Stimulated activated CD4-positive, alpha-beta T cell treated with anti-CD3 and anti-CD28 coated beads, Interleukin-4, amount 100 ng/mL, for 48 hours (primary cell): Measurements from ENCODE around the gene CENPO.

Experiments
- DNase-seq, 2 donors: peaks; one replicate each; pipeline ENCODE4 v3.0.0-alpha.2; 2020; ENCODE audit warnings: low read depth in 2 of 2

CENPO gene

DNA sequence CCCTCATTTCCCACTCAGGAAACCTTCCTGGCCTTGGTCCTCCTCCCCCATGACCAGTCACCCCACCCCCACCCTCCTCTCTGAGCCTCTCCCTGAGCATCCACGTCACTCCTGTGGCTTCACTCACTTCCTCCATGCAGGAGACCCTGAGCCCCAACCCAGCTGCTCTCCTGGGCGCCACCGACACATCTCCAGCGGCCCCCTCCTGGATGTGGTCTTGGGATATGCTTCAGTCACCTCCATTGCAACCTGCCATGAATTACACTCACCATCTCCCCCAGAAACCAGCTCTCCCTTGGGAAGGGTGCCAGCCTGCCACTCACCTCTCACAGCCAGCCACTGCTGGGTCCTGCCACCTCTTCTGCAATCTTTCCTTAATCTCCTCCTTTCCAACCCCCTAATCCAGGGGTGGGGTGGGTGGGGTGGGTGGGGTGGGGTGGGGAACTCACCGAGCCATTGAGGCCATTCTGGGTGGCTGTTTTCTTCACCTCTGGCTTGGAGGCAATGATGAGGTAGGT, 44.8 kb downstream of the CENPO start:
- DNase-seq: no peak

DNA sequence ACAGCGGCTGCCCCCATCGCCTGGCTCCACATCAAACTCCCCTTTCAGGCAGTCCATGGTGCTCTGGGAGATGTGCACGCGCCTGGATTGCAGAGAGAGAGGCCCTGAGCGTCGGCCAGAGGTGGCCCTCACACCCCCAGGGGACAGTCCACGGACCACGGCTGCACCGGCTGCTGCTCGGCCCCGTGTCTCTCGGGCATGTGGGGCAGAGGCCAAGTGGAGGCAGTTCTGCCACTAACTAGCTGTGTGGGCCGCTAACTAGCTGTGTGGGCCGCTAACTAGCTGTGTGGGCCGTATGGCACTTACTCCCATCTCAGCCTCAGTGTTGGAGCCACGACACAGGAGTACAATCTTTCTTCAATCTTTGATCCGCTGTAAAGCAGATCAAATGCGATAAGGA, 45.3 kb downstream of the CENPO start:
- no peak for DNase-seq

DNA sequence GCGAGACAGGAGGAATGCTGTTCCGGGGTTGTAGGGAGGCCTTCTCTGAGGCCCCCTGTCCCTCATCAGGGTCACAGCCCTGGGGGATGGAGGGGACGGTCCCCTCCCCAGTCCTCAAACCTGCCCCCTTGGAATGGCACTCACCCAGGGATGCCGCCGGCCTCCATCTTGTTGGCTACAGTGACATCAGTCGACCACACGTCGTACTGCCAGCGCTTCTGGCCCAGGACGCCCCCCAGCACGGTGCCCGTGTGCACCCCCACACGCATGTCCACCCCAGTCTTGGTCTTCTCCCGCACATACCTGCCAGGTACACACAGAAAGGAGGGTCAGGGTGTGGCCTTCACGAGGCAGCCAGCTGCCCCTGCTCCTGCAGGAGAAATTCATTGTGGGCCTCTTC, 46.5 kb downstream of the CENPO start:
- DNase-seq: no peak

DNA sequence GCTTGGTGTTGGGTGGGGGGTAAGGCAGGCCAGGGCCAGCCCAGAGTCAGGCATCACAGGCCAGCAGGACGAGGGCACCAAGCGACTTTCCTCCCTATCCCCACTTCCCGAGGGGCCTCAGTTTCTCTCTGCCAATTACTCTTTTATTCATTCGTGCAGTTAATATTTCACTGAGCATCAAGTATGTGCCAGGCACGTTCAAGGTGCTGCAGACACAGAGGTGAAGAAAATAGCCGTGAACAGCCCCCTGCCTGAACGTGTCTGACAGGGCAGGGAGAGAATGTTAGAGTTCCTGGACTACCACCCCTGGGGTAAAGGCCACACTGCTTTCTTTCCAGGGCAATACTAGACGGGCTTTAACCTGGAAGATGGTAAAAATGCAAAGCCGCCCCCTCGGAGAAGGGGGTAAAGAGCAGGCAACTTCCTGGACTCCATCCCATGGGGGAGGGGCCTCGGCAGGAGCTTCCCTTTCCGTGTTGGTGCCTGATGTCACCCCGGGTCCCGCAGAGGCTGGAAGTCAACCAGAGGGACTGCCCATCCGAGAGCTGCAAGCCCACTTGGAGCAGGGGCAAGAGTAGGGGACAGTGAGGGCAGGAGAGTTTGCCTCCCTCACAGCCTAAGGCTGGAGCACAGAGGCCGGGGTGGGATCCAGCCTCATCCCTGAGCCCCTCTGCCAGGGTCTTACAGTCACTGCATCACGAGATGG, 47.1 kb downstream of the CENPO start:
- no peak for DNase-seq

DNA sequence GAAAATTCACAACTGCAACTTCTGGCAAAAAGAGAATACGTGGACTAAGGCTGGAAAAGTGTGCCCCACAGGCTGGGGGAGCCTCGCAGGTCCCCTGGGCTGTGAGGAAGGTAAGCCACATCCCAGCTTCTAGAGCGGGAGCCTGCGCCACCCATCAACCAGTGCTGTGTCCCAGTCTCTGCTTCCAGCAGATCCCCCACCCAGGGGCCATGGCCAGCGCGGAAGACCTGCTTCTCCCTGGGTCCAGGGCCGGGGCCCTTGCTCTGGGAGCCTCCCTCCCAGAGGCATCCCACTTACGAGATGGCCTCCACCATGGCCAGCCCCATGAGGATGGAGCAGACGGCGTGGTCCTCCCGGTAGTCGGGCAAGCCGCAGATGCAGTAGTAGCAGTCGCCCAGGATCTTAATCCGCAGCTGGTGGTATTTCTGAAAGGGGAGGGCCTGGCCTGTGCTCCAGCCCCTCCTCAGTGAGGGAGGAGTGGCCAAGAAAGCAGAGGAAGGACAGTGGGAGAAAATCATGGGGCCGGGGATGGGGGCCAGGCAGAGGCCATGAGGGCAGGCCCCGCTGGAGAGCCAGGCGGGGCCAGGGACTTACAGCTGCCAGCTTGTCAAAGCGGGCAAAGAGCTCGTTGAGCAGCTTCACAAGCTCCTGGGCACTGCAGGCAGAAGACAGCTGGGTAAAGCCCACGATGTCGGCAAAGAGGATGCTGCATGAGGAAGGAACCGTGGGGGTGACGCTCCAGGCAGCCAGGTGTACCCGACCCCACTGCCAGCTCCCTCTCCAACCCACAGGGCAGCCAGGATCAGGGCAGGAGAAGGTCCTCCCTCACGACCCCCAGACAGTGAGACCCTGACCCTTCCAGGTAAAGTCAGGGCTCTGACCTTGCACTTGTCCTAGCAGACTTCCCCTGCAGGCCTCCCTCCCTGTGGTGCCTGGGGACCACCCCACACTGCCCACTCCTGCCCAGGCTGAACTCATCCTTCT, 48.0 kb downstream of the CENPO start:
- DNase-seq: no peak

DNA sequence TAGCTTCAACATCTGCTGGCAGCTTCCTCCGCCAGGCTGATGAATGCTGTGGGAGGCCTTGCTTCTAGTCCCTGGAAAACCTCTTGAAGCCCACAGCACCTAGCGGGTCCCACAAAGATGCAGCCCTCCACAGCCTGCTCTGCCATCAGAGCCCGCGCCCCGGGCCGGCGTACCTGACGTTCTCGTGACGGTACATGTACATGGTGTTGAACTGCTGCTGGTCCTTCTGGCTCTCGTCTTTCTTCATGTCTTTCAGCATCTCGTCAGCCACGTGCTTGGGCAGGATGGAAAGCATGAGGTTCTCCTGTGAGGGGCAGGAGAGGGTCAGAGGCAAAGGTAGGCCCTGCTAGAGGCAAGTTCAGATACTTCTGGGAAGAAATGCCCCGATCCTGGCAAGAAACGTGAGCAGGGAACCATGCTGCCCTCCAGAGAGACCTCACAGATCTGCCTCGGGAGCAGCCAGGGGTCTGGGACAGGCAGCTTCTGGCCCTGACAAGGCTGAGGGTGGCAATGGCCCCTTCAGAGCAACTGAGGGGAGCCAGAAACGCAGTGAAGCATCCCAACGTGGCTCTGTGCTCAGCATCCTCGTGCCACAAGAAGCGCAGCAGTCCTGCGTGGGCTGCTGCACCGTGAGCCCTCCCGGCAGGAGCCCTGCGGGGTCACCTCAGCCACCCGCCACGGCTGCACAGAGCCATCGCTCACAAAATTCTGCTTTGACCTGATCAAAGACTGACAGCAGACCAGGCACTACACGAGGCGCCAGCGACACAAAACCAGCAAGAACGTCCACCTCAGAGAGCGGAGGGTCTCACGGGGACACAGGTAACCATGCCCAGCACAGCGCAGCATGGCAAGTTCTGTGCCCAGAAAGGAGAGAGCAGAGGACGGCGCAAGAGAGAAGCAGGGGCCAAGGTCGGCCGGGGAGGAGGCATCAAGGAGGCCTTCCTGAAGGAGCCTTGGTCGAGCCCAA, 49.1 kb downstream of the CENPO start:
- DNase-seq: no peak

DNA sequence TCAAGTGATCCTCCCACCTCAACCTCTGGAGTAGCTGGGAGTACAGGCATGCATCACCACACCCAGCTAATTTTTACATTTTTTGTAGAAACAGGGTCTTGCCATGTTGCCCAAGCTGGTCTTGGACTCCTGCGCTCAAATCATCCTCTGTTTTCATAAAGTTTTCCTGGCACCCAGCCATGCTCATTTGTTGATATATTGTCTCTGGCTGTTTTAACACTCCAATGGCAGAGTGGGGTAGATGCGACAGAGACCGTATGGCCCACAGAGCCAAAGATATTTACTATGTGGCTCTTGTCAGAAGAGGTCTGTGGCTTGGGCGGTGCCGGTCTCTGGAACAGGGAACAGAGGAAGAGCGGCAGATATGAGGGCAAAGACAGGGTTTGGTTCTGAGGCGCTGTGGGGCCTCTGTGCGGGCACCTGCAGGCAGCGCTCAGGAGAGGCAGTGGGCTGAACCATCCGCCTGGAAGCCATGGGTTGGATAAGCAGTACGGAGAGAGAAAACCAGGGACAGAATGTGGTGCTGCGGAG, 50.2 kb downstream of the CENPO start:
- no peak for DNase-seq

DNA sequence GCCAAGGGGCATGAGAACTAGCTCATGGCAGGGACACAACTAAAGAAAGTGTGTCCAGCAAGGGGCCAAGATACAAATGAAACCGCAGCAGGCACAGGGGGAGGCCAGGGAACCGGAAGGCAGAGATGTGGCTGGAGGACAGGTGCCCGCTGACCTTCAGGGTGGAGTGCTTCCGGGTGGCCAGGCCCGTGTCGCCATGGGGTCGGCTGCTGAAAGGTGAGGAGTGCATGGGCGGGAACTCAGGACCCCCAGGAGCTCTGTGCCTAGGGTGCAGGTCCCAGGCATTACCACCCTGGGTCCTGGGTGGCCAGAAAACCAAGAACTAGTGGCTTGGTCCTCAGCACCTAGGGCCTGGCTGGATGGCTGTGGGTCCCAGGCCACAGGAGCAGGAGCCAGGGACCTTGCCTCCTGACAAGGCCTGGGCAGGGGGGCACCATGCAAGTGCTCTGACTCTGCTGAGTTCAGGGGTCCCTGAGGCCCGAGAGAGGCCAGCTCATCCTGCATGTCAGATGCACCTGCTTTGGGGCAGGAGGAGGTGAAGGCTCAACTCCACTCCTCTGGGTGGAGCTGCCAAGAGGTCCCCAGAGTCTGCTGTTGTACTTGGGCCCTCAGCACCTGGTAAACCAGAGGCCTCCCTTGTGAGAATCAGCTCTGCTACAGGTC, 50.9 kb downstream of the CENPO start:
- DNase-seq: no peak

DNA sequence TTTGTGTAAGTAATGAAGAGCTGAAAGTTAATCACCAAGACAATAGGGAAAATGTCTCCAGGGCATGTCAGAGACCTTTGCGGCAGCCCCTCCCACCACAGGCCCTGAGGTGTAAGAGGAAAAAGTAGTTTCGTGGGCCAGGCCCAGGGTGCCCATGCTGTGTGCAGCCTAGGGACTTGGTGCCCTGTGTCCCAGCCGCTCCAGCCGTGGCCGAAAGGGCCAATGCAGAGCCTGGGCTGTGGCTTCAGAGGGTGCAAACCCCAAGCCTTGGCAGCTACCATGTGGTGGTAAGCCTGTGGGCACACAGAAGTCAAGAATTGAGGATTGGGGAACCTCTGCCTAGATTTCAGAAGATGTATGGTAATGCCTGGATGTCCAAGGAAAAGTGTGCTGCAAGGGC, 52.5 kb downstream of the CENPO start:
- DNase-seq: no peak

DNA sequence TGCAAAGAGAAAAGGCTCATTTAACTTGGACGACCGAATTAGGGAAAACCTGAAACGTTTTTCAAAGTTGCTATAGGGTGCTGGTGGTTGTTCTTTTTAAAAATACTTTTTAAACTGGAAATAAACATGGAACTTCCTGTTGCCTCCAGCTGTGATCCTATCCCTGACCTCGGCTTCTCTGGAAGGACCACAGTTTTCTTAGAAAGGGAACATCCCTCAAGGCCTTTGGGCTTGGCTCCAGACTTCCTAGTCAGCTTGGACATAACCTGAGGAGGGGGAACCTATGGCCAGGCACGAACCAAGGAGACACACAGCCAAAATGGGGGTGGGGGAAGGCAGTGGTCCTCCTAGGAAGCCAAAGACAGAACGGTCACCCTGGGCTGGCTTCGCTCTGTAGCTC, 57.7 kb downstream of the CENPO start:
- no peak for DNase-seq

DNA sequence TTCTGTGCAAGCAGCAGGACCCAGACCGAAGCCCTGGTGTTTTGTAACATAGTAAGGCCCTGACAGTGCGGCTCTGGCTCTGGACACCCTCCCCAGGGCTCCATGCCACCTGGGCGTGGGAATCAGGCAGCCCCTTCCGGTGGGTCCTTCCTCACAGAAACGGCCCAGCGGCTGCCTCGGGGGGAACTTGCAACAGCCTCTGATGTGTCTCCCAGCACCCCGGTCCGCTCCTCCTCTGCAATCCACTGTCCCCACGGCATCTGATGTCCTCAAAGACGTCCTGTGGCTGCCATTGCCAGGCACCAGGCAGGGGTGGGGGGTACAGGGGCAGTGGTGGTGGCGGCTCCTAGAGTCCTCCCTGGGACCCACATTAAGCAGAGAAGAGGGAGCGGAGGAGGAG, 58.8 kb downstream of the CENPO start:
- no peak for DNase-seq

DNA sequence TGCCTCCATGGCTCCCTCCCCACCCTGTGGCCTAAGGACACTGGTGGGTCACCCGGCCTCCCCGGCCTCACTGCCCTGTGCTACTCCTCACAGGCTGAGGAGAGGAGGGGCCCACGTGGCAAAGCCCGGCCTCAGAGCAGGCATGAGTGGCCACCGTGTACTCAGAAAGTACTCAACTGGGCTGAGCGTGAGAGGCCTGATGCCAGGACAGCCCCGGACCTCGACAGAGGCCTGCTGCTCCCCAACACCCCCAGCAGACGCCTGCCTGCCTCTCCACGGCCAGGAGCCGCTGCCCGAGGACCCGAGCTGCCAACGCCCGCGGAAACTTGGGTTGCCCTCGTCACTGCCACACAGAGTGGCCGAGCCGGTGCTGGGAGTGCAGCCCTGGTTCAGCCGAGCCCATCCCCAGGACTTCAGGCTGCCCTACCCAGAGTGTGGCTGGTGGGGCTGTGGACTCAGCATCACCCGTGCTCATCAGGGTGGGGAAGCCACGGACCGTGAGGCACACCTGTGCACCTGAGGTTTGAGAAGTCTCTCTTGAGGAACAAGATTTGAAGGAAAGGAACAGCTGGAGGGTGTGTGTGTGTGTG, 59.3 kb downstream of the CENPO start:
- no peak for DNase-seq

DNA sequence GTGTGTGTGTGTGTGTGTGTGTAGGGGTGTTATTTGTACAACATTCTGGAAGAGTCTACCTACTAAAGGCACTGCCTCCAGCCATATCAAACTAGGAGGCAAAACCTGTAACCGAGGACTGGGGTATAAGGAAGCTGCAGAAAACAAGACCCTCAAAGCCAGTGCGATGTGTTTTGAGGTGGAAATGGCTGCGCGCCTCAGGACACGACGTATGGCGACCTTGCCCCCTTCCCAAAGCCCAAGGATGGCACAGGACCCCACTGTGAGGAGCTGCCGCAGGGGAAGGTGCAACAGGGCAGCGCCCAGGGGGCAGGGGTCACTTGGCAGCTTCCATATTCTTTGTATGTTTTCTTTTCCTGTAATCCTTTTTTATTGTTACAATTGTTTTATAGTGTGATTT, 59.8 kb downstream of the CENPO start:
- DNase-seq: no peak

DNA sequence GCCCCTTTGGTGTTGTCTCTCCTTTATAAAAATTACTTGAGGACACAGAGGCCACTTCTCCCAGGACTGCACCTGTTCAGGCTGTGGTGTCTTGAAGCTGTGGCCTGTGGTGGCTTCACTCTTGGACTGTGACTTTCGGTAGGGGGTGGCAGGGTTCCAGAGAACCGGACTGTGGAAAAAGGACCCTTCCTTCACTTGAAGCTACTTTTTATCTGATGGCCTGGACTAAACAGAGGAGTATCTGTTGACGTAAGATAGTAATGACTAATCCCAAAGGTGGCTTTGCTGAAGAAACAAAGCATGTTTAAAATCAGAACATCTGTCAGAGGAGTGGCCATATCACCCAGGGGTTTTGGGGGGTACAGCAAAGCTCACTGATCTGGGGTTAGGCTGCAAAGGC, 60.8 kb downstream of the CENPO start:
- DNase-seq: no peak

DNA sequence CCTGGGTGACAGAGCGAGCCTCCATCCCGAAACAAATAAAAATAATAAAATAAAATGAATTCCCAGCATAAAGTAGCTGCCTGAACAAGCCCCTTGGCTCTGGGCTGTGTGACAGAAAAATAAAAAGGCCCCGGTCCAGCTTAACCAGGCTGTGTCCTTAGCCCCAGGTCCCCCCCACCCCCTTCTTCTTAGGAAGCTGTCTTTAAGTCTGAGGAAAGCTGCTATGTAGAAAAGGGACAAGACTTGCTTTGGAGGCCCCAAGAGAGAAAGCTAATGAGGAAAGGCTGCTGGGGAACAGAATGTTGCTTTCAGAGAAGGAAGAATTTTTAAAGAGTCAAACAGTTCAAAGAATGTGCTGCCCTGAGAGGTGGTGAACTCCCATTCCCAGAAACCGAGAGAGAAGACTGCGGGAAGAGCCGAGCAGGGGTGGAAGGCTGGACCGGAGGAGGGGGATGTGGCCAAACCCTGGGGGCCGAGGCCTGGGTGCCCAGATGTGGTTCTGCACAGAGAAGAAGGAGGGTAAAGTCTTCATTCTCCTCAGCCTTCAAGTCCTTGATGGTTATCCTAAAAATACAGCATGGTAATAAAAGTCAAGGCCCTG, 61.9 kb downstream of the CENPO start:
- no peak for DNase-seq

DNA sequence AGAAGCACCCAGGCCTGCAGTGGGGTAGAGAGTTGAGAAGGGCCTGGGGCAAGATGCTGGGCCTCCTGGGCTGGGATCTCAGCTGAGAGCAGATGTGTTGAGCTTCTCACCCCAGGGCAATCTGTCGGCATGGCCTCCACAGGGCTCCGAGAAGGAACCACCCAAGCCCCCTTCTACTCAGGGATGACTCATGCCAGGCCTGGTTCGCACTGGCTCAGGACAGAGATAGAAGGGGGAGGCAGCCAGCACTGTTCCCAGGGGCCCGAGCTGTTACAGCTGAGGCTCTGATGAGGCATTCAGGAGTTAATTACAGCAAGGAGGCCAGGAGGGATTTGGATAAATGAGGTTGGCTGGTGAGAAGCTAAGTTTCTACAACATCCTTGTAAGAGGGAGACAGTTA, 62.5 kb downstream of the CENPO start:
- no peak for DNase-seq

DNA sequence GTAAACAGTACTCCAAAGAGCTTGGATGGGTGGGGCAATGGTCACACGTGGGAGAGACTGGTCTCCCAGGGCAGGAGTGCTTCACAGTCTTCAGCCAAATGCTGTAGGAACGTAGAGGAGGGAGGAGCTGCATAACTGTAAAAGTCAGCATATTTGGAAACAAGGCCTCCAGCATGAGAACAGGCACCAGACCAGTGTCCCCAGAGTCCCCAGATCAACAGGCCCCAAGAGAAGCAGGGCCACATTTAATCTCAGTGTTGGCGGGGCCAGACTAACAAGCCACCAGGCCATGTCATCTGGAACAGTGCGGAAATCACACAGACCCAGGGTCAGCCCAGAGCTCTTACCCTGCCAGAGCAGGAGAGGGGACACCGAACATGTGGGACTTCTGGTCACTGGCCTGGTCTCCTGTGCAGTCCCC, 63.6 kb downstream of the CENPO start:
- DNase-seq: no peak

DNA sequence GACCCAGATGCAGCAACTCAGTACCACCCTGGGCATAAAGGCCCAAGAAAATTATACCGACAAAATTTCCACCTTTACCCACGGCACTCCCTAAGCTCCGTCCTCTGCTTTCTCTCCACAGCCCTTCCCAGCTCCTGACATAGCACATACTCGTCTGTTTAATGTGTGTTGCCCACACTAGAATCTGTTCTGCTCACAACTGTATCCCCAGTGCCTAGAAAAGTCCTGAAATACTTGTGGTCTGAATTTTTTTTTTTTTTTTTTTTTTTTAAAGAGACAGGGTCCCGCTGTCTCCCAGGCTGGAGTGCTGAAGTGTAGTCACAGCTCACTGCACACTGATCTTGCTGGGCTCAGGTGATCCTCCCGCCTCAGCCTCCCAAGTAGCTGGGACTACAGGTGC, 64.5 kb downstream of the CENPO start:
- no peak for DNase-seq

DNA sequence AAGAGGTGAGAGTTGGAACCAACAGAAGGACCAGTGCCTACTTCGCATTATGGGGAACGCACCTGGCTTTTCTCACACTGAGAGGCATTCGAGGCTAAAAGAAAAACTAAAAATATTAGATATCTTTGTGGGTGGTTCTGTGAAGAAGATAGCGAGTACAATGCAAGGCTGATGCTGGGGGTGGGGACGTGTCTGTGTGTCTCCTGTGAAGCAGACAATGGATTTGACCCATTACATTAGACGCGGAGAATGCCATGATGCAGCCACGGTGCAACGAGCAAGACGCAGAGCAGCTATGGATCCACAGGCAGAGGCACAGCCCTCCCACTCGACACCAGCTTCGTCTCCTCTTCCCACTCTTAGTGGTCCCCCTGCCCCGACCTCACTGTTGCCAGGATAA, 65.8 kb downstream of the CENPO start:
- DNase-seq: no peak

DNA sequence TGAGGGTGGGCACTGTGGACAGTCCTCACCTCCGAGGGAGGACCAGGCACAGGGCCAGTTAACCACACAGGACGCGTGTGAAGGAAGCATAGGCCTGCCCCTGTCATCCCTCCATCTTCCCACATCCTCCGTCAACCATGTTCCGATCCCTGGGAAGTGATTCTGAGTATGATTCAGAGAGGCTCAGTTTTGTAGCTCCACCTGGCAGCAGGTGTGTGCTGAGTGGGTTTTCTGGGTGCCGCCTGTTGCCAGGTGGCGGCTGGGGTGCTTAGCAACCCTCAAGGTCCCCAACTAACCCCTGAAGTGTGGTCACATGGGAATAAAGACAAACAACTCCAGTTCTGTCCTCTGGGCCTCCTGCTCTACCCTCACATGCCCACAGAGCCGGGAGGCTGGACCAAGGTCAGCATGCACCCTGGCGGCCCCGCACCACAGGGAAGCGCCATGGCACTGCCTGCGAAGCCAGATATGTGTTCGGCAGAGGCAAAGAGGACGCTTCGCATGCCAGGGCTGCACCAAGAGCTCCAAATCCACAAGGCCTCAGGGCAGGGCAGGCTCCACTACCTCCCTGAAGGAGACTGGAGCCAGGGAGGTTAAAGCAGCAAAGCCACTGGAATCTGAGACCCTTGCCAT, 66.9 kb downstream of the CENPO start:
- DNase-seq: no peak
